SK-N-SH (cell line): ENCODE measurements around the gene CLCN6. TPM values are rescaled to one million over a fixed set of nuclear protein-coding genes. Genes with fewer than 3 reads are reported as not detected.

ENCODE experiments used
- CTCF ChIA-PET: fragments of 300-600, 350-600 bp; formaldehyde crosslinking; extraction: SDS; loops from one replicate; lab custom pipeline; 2021; lab: Yijun Ruan, JAX
- POLR2A ChIA-PET: fragments of 350-600 bp; sonication (Branson Sonifier 250); formaldehyde crosslinking; extraction: SDS; loops from one replicate; lab custom pipeline; 2020; ENCODE audit warnings: antibody characterized with exemption, inconsistent platforms; lab: Yijun Ruan, JAX
- DNase-seq: peaks from one replicate; pipeline ENCODE4 v3.0.0; 2012
- H2AFZ ChIP-seq: fragments of 200-600 bp; sonication (generic); 2 replicates; pipeline ENCODE4 v1.8.1; 2016; ENCODE audit warnings: antibody characterized with exemption, mild to moderate bottlenecking, low read depth
- H3F3A ChIP-seq: fragments of 200-600 bp; sonication (generic); replicated peaks from 2 replicates; pipeline ENCODE3; 2016; ENCODE audit warnings: antibody characterized with exemption, mild to moderate bottlenecking; ENCODE audit not compliant: insufficient read depth
- H3K27ac ChIP-seq, 2 experiments: fragments of 200-500 bp in 1 of 2; fragments of 200-600 bp in 1 of 2; sonication (Bioruptor generic) in 1 of 2; sonication (generic), shearing (Covaris generic) in 1 of 2; 2 replicates each; pipeline versions ENCODE4 v1.5.1 to v1.6.1; 2014 to 2016; ENCODE audit warnings: low read depth in 2 of 2, inconsistent platforms in 1 of 2, low read length in 1 of 2, mild to moderate bottlenecking in 1 of 2, mixed read lengths in 1 of 2
- H3K27me3 ChIP-seq: fragments of 200-600 bp; sonication (generic), shearing (Covaris generic); 2 replicates; pipeline ENCODE4 v1.6.1; 2016; ENCODE audit warnings: mixed run types; ENCODE audit not compliant: insufficient read depth
- H3K36me3 ChIP-seq, 2 experiments: fragments of 200-500 bp in 1 of 2; fragments of 200-600 bp in 1 of 2; sonication (Bioruptor generic) in 1 of 2; sonication (generic) in 1 of 2; replicated peaks in 1 of 2; 2 replicates each; pipeline versions ENCODE3 to v1.5.1; 2014 to 2016; ENCODE audit warnings: low read length in 1 of 2, mild to moderate bottlenecking in 1 of 2; ENCODE audit not compliant: insufficient read depth in 2 of 2, control insufficient read depth in 1 of 2
- H3K4me1 ChIP-seq, 2 experiments: fragments of 200-500 bp in 1 of 2; fragments of 200-600 bp in 1 of 2; sonication (Bioruptor generic) in 1 of 2; sonication (generic), shearing (Covaris generic) in 1 of 2; 2 replicates each; pipeline versions ENCODE4 v1.5.1 to v1.6.1; 2014 to 2016; ENCODE audit warnings: low read depth in 1 of 2, low read length in 1 of 2, mixed run types in 1 of 2; ENCODE audit not compliant: insufficient read depth in 2 of 2, control insufficient read depth in 1 of 2
- H3K4me2 ChIP-seq: fragments of 200-600 bp; sonication (generic), shearing (Covaris generic); 2 replicates; pipeline ENCODE4 v1.6.1; 2017; ENCODE audit warnings: mixed run types
- H3K4me3 ChIP-seq, 2 experiments: fragments of 200-500 bp in 1 of 2; fragments of 200-600 bp in 1 of 2; sonication (Bioruptor generic) in 1 of 2; sonication (generic), shearing (Covaris generic) in 1 of 2; 2 replicates each; pipeline versions ENCODE4 v1.5.1 to v1.8.1; 2014 to 2016; ENCODE audit warnings: low read depth in 2 of 2, inconsistent platforms in 1 of 2, low read length in 1 of 2, mild to moderate bottlenecking in 1 of 2, mixed read lengths in 1 of 2, moderate library complexity in 1 of 2
- H3K79me2 ChIP-seq: fragments of 200-600 bp; sonication (generic); 2 replicates; pipeline ENCODE4 v1.8.1; 2017; ENCODE audit warnings: mild to moderate bottlenecking; ENCODE audit not compliant: insufficient read depth
- H3K9ac ChIP-seq: fragments of 200-600 bp; sonication (generic); 2 replicates; pipeline ENCODE4 v1.6.1; 2017; ENCODE audit warnings: mixed run types
- H3K9me2 ChIP-seq: fragments of 200-600 bp; sonication (generic); 2 replicates; pipeline ENCODE4 v1.6.1; 2017; ENCODE audit warnings: mixed run types
- H3K9me3 ChIP-seq: fragments of 200-600 bp; sonication (generic); 2 replicates; pipeline ENCODE4 v1.6.1; 2017; ENCODE audit warnings: mixed run types, mild to moderate bottlenecking, moderate library complexity
- H4K20me1 ChIP-seq: fragments of 200-600 bp; sonication (generic); 2 replicates; pipeline ENCODE4 v1.6.1; 2017; ENCODE audit warnings: mild to moderate bottlenecking, mixed run types; ENCODE audit not compliant: insufficient read depth
- ELF1 ChIP-seq: IDR thresholded peaks from 2 replicates; pipeline ENCODE4 v1.4.0; 2012
- EZH2phosphoT487 ChIP-seq: fragments of 200-600 bp; sonication (generic); IDR thresholded peaks from 2 replicates; pipeline ENCODE4 v1.6.1; 2017; ENCODE audit warnings: low read depth, mixed run types, mild to moderate bottlenecking, antibody characterized with exemption, moderate library complexity, borderline replicate concordance
- FOSL2 ChIP-seq: IDR thresholded peaks from 2 replicates; pipeline ENCODE4 v1.4.0; 2012; ENCODE audit warnings: low read depth, mild to moderate bottlenecking, moderate library complexity, borderline replicate concordance
- FOXJ3 ChIP-seq: sonication (generic); formaldehyde crosslinking; IDR thresholded peaks from 2 replicates; pipeline ENCODE4 v1.5.1; 2020; ENCODE audit warnings: mild to moderate bottlenecking, missing genetic modification reagents
- MEF2A ChIP-seq: IDR thresholded peaks from 2 replicates; pipeline ENCODE4 v1.4.0; 2012; ENCODE audit warnings: low read depth, borderline replicate concordance
- NFIC ChIP-seq: IDR thresholded peaks from 2 replicates; pipeline ENCODE4 v1.4.0; 2012; ENCODE audit warnings: borderline replicate concordance
- NRF1 ChIP-seq: IDR thresholded peaks from 2 replicates; pipeline ENCODE4 v1.6.1; 2012; ENCODE audit warnings: low read depth, mild to moderate bottlenecking, low read length
- POLR2AphosphoS5 ChIP-seq: IDR thresholded peaks from 2 replicates; pipeline ENCODE4 v1.6.1; 2012; ENCODE audit warnings: low read depth, low read length
- RXRA ChIP-seq: IDR thresholded peaks from 2 replicates; pipeline ENCODE4 v1.4.0; 2012; ENCODE audit warnings: low read depth, mild to moderate bottlenecking, borderline replicate concordance
- TAF1 ChIP-seq: IDR thresholded peaks from 2 replicates; pipeline ENCODE4 v1.6.1; 2012; ENCODE audit warnings: low read depth, mild to moderate bottlenecking, low read length, moderate library complexity, borderline replicate concordance
- WGBS: methylation state at CpG from one replicate; pipeline ENCODE4 v1.1.6; 2017; ENCODE audit warnings: low lambda C conversion rate; 5-methylcytosine and 5-hydroxymethylcytosine counted together
- polyA plus RNA-seq, 3 experiments: library from polyadenylated mRNA; depleted of rRNA; stranded (reverse); fragments of >200 nt; gene quantifications; 2 replicates each; pipeline ENCODE4 v1.2.3, GENCODE V29; 2012
- TF ChIP-seq, protein P1 (sequence below): fragments of 200-600 bp; sonication (generic); IDR thresholded peaks from 2 replicates; pipeline ENCODE4 v1.6.1; 2017; ENCODE audit warnings: antibody characterized with exemption, mild to moderate bottlenecking, moderate library complexity
- TF ChIP-seq, protein P2 (sequence below): IDR thresholded peaks from 2 replicates; pipeline ENCODE4 v1.4.0; 2012; ENCODE audit warnings: low read depth, borderline replicate concordance

CLCN6 gene
- polyA plus RNA-seq, 1 of the 3 experiments (the other 2 are of a cell fraction): 7.4 TPM

DNA sequence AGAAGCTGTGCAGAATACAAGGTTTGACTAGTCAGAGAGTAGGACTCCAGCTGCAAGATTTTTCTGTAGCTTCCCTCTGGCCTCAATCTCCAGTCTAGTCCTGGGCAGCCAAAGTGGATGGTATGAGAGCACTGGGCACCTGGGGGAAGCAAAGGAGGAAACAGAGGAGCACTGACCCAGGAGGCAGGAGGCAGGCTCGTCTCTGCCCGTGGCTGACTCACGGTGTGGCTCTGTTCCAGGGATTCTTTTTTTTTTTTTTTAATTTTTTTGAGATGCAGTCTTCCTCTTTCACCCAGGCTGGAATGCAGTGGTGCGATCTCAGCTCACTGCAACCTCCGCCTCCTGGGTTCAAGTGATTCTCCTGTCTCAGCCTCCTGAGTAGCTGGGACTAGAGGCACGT is 56.9 kb downstream of the CLCN6 start:
- TF ChIP-seq FOXJ3 (no peak), FOSL2 (peak; percentile 28; the same call in 1 of the 2 replicates), NFIC (peak; percentile 22; the same call in 1 of the 2 replicates), MEF2A (no peak)
- TF ChIP-seq, protein P1, sequence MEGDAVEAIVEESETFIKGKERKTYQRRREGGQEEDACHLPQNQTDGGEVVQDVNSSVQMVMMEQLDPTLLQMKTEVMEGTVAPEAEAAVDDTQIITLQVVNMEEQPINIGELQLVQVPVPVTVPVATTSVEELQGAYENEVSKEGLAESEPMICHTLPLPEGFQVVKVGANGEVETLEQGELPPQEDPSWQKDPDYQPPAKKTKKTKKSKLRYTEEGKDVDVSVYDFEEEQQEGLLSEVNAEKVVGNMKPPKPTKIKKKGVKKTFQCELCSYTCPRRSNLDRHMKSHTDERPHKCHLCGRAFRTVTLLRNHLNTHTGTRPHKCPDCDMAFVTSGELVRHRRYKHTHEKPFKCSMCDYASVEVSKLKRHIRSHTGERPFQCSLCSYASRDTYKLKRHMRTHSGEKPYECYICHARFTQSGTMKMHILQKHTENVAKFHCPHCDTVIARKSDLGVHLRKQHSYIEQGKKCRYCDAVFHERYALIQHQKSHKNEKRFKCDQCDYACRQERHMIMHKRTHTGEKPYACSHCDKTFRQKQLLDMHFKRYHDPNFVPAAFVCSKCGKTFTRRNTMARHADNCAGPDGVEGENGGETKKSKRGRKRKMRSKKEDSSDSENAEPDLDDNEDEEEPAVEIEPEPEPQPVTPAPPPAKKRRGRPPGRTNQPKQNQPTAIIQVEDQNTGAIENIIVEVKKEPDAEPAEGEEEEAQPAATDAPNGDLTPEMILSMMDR: no peak
- TF ChIP-seq, protein P2, sequence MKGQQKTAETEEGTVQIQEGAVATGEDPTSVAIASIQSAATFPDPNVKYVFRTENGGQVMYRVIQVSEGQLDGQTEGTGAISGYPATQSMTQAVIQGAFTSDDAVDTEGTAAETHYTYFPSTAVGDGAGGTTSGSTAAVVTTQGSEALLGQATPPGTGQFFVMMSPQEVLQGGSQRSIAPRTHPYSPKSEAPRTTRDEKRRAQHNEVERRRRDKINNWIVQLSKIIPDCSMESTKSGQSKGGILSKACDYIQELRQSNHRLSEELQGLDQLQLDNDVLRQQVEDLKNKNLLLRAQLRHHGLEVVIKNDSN: no peak
- Histone ChIP-seq H3K27ac (no peak overlapping the region), H3K36me3 (no peaks in the 10 kb centered on the region), H3K79me2 (no peaks in the 10 kb centered on the region), H3K9me2 (no peaks in the 10 kb centered on the region), H2AFZ (no peak overlapping the region), H3K27me3 (peaks cover 10% of the 10 kb centered on the region; the same call in 1 of the 2 replicates), H3K9me3 (no peaks in the 10 kb centered on the region), H4K20me1 (no peaks in the 10 kb centered on the region), H3K4me3 (no peak overlapping the region), H3F3A (no peaks in the 10 kb centered on the region), H3K4me1 (peaks cover 0 to 11% of the 10 kb centered on the region in 2 experiments; a peak in 1 of 4 replicates), H3K4me2 (no peak overlapping the region; the same call in 1 of the 2 replicates), H3K9ac (no peak overlapping the region)
- ChIA-PET POLR2A (interaction anchor here (1.3 kb wide), 1 partner anchor 15 kb away, joined by 4 read pairs; the partner anchor contains the start of gene NPPA), CTCF (interaction anchor here (0.9 to 1.1 kb wide), 2 partner anchors 10 to 15 kb away, joined by 3 read pairs; partner anchors contain the start of gene NPPA)
- whole genome bisulfite sequencing: 20% methylated on average over 6 of the region's 6 CpGs
- no peak for DNase-seq

DNA sequence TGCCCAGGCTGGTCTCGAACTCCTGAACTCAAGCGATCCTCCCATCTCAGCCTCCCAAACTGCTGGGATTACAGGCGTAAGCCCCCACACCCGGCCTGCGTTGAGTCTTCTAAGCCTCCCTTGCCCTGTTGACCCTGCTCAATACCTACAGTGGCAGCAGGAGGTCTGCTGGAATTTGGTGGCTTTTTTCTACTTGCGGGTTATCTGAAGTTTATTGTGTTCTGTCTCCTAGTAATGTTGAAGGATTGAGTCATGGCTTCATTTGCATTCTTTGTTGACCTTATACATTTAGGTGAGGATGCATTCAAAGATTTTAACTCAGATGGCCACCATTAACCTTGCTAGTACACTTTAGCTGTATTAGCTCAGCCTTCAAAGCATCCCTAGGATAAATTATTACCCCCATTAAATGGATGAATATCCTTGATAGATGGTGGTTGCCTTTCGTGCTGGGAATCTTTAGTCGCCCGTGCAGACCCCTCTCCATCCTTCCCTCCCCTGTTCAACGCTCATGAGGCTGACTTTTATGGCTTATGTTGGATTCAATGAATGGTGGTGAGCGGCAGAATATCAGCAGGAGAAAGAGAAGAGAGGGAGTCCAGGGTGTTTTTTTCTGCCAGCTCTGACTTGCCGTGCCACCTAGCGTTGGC is 62.5 kb downstream of the CLCN6 start:
- CTCF ChIA-PET: interaction anchor here (1.1 to 1.5 kb wide), 4 partner anchors 21 to 30 kb away, joined by 4 to 6 read pairs (median 4); partner anchors contain the start of gene NPPA
- no peak overlapping the region for H3K4me2 ChIP-seq
- H3K27me3 ChIP-seq: 0 out of 2 replicates have a peak, but pooled peaks cover 12% of the 10 kb centered on the region
- H2AFZ ChIP-seq: no peak overlapping the region
- H3K4me1 ChIP-seq: no peaks in the 10 kb centered on the region
- H3K9me3 ChIP-seq: no peaks in the 10 kb centered on the region
- no peak overlapping the region for H3K9ac ChIP-seq
- H4K20me1 ChIP-seq: no peaks in the 10 kb centered on the region
- DNase-seq: no peak
- POLR2A ChIA-PET: no interaction called here
- no peak overlapping the region for H3K4me3 ChIP-seq
- H3K9me2 ChIP-seq: no peaks in the 10 kb centered on the region
- no peaks in the 10 kb centered on the region for H3K36me3 ChIP-seq
- H3K79me2 ChIP-seq: no peaks in the 10 kb centered on the region
- WGBS: 64% methylated on average over 13 of the region's 13 CpGs
- no peak for TF ChIP-seq NRF1
- no peak for TF ChIP-seq ELF1
- TF ChIP-seq RXRA: no peak
- no peak for TF ChIP-seq TAF1
- no peak for TF ChIP-seq POLR2AphosphoS5
- TF ChIP-seq EZH2phosphoT487: no peak
- no peaks in the 10 kb centered on the region for H3F3A ChIP-seq
- H3K27ac ChIP-seq: no peak overlapping the region
